DMS153 treated with DMSO at 0.1 percent for 48 hours (cell line): Measurements from ENCODE around the gene LRRC37A.
"Not testable (repeated sequence)": the region's sequence is repeated elsewhere in the genome, so short reads cannot be mapped to it uniquely, and the experiment has no call there.

Source experiments
- DNase-seq: peaks from one replicate; lab custom pipeline; 2025; ENCODE audit not compliant: unreplicated experiment; lab: John Stamatoyannopoulos, UW

LRRC37A gene

GRCh38 chr17:46286764-46287221, 8.1 kb upstream of the LRRC37A start:
- peak; percentile 36 for DNase-seq

- not testable (repeated sequence) for DNase-seq
Measured at GRCh38 chr17:46287587-46287986, 7.3 kb upstream of the LRRC37A start.

DNA sequence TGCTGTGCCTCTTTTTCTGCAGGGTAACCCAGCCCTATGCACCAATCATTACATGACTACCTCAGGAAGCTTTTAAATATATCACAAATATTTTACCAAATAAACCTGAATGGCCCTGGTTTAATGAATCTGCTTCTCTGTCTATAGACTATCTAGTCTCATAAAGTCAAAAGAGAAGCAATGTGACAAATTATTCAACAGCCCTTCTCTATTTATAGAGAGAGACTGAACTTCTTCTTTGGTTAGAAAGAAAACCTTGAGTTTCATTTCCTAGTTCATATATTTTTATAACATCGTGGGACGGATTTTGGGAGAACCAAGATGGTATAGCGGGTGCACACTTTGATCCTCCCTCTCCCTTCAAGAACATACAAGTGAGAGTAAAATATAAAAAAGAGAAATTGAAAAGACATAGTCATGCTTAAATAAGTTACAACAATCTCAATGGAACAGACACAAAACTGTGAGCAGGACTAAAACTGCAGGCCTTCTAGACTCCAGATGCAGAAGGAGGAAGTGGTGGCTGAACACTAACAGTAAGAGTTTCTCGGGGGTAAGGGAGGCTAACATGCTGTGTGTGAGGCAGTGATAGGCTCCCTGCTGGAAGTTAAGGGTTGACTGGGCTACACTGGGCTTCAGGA, 3.9 kb upstream of the LRRC37A start:
- not testable (repeated sequence) for DNase-seq

- DNase-seq, result not testable (repeated sequence)
Measured at GRCh38 chr17:46291618-46292017, 3.3 kb upstream of the LRRC37A start.

DNA sequence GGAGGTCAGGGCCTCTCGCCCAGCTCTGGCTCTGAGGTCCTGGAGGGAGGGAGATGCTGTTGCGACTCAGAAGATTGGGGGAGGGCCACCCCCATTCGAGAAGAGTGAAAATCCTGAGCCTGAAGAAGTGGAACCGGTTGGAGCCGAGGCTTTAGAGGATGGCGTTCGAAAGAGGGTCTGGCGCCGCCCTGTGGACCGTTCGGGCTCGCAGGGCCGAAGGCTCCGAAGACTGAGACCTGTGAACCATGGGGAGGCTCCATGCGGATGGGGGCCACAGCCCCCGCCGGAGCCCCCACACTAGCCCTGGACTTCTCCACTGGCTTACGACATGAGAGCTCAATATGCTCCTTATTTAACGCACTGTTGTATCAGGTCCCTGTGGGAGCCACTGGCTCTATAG, 46.3 kb downstream of the LRRC37A start:
- DNase-seq, result not testable (repeated sequence)

- DNase-seq, result not testable (repeated sequence)
Measured at GRCh38 chr17:46342131-46342530, 47.2 kb downstream of the LRRC37A start.

DNA sequence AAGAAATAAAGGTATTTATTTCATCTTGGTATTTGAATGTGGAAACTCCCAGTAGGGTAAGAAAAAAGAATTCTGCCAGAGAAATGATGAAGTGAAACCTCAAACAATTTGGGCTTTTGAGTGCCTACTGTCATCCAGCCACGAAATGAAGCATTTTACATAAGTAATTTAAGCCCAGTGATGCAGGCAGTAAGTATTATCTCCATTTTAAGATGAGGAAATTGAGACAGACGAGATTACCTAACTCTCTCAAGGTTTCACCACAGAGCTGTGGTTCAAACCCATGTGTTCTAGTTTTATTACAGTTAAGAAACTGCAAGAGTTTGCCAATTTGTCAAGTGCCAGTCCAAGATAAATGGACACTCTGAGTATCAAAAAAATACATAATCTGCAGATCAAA, 53.4 kb downstream of the LRRC37A start:
- not testable (repeated sequence) for DNase-seq

DNA sequence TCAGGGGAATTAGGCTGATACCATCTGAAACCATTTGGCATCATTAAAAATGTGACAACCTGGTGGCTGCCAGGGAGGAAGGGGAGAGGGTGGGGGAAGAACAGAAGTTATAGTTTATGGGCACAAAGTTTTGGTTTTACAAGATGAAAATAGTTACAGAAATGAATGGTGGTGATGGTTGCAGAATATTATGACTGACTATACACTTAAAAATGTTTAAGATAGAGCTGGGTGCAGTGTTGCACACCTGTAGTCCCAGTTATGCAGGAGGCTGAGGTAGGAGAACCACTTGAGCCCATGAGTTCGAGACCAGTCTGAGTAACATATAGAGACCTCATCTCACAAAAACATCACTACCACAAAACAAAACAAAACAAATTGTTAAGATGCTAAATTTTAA, 54.1 kb downstream of the LRRC37A start:
- DNase-seq, result not testable (repeated sequence)

DNA sequence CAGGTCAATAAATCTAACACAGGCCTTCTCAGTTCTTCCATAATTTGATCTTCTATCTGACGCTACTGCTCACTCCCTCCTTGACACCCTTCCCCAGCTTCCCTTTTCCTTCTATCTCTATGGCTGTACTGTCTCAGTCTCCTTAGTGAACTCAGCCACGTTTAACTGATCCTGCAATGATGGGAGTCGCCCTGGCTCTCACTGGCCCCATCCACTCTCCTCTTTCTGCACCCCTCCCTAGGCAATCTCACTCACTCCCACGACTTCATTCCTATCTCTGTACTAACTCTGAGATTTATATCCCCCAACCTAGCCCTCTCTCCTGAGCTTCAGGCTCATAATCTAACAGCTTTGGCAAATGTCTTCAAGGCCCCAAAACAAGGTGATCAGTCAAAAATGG, 58.9 kb downstream of the LRRC37A start:
- not testable (repeated sequence) for DNase-seq

DNA sequence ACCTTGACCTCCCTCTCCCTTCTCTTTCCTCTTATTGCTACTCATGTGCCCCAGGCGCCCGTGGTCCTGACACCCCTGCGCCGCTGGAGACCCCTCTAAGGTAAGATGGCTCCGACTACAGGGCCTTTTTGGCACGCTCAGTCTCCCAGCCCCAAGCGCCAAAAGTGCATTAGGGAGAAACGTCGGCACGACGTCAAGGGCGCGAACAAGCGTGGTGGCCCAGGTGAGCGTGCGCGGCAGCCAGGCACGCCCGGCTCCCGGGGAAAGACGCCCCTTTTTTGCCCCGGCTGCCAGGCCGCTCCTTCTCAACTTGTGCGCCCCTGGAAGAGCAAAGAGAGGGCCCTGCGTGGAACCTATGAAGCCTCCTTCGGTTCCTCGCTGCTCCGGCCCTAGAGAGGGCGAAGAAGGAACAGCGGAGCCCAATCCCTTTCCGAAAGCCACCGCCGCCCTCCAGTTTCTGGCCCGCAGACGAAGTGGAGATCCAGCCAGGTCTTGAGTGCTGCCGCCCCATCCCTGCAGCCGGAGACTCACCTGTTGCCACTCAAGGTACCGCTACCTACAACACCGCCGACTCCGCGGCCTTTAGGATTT, 66.3 kb downstream of the LRRC37A start:
- DNase-seq, result not testable (repeated sequence)

GRCh38 chr17:46361755-46362154, 66.8 kb downstream of the LRRC37A start, which contains the start of gene ARL17B:
ARL17B (minus strand) TSS chr17:46361766; CDS start chr17:46358397, 3,369 bp downstream.
- DNase-seq, result not testable (repeated sequence)

DNA sequence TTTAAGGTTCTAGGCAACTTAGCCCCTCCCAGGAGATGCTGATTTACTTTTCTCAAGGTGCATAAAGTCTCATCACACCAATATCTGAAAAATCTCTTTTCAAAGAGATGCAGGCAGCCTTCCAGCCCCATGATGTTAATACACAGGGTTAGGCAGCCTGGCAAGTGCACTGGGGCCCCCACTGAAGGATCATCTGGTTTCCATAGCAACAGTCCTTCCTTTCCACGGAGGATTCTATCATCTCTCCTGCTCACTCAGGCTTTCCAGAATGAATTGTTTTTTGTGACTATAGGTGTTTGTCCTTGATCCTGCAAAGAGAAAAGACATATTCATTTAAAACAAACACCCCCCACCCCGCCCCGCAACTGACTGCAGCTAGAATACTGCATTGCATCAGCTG, 72.6 kb downstream of the LRRC37A start:
- not testable (repeated sequence) for DNase-seq

DNA sequence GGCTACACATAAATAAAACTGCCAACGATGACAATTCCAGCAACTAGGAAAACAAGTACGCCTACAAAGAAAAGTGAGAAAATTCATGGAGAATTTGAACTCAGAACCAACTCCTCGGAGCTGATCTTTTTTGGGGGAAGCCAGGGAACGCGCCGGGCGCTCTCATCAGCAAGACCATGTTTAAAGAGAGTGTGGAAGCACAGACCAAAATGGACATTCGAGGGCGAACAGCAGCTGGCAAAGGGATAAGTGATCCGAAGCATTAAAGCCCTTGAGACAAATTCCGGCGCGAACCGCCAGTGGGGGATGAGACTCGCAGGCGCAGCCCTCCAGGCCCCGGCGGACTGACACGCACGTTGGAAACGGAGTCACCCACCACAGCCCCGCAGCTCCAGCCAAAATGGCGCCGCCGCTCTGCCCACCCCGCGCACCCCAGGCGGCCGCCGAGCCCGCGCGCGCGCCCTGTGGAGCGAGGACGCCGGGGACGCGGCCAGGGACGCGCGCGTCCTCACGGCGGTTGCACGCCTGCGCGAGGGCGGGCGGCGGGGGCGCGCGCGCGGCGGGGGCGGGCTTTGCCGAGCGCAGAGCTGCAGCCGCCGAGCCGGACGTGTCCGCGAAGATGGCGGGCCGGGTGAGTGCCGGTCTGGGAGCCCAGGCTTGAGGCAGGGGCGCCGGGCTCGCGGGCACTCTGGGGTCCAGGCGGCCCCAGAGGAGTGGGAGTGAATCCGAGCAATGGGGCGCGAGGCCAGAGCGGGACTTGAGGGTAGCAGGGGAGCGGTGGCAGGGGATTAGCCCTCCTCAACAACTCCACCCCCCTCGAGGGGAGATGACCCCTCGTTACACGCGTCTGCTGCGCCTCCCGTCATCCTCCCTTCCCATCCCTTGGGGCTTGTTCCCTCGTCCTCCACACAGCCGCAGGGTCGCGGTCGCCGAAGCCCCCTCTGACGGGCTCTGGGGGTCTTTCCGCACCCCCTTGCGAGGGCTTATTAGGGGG, 77.6 kb downstream of the LRRC37A start:
- DNase-seq, result not testable (repeated sequence)

DNA sequence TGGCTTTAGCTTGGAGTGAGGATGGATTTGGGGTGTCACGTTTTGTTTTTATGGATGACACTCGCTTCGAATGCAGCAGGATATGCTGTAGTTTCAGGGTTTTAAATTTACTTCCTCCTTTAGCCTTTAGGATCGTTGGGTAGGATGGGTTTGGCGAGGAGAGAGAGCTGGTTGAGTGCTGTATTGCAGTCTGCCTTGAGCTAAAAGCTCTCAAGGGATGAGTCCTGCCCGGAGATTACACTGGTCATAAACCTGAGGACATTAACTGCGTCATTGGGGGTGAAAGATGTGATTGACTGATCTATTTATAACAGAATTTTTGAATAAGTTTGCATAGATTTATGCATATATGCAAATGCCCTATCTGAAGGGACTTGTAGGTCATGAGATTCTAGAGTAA, 78.5 kb downstream of the LRRC37A start:
- not testable (repeated sequence) for DNase-seq

DNA sequence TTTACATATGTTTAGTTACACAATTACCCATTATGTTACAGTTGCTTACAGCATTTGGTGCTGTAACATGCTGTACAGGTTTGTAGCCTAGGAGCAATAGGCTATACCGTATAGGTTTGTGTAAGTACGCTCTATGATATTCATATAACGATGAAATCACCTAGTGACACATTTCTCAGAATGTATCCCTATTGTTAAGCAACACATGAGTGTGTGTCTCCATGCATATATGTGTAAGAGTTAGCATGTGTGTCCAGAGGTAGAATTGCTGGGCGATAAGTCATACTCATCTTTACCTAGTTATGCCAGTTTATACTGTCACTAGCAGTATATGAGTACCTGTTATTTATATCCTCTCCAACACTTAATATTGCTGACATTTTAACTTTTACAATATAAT, 88.2 kb downstream of the LRRC37A start:
- DNase-seq, result not testable (repeated sequence)

DNA sequence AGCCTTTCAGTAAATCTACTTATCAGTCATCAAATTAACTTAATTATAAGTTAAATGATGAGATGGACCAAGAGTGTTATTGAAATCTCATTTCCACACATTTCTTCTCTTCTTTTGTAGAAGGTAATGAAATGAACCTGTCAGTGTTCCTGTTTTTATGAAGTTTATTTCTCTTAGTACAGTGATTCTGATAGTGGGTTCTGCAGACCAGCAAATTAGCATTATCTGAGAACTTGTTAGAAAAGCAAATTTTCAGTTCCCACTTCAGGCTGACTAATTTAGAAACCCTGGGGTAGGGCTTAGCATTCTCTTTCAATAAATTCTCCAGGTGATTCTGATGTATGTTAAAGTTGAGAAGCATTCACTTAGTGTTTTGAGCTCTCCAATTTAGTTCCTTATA, 90.6 kb downstream of the LRRC37A start:
- DNase-seq, result not testable (repeated sequence)
